Suprapubic skin (tissue), 4 donors: Measurements from ENCODE around the gene SPON2. TPM values are rescaled to one million over a fixed set of nuclear protein-coding genes. Genes with fewer than 3 reads are reported as not detected.

Experiments
- DNase-seq, 2 donors: peaks; one replicate each; pipeline ENCODE4 v3.0.0-alpha.2; 2019; ENCODE audit warnings: low spot score in 2 of 2
- H3K27ac ChIP-seq: fragments of 200-600 bp; sonication (generic); one replicate; pipeline ENCODE4 v1.5.1; 2019
- H3K27me3 ChIP-seq: fragments of 200-600 bp; sonication (generic); one replicate; pipeline ENCODE4 v1.5.1; 2019
- H3K36me3 ChIP-seq: fragments of 200-600 bp; sonication (generic); one replicate; pipeline ENCODE4 v1.5.1; 2019
- H3K4me1 ChIP-seq: fragments of 200-600 bp; sonication (generic); one replicate; pipeline ENCODE4 v1.5.1; 2019
- H3K4me3 ChIP-seq: fragments of 200-600 bp; sonication (generic); one replicate; pipeline ENCODE4 v1.5.1; 2019; ENCODE audit warnings: mild to moderate bottlenecking
- H3K9me3 ChIP-seq: fragments of 200-600 bp; sonication (generic); one replicate; pipeline ENCODE4 v1.5.1; 2019
- CTCF ChIP-seq, 2 donors: fragments of 200-600 bp in 1 of 2; fragments of 450-650 bp in 1 of 2; sonication (generic) in 1 of 2; IDR thresholded peaks; one replicate each; pipeline ENCODE4 v1.5.1; 2016 to 2019; ENCODE audit warnings: antibody characterized with exemption in 2 of 2, mild to moderate bottlenecking in 1 of 2, moderate library complexity in 1 of 2
- EP300 ChIP-seq: sonication (generic); formaldehyde crosslinking; IDR thresholded peaks from one replicate; pipeline ENCODE4 v1.6.1; 2017; ENCODE audit warnings: antibody characterized with exemption
- POLR2A ChIP-seq, 2 donors: fragments of 450-650 bp; IDR thresholded peaks; one replicate each; pipeline ENCODE4 v1.6.1; 2017; ENCODE audit warnings: antibody characterized with exemption in 2 of 2, mild to moderate bottlenecking in 2 of 2, moderate library complexity in 2 of 2
- POLR2AphosphoS5 ChIP-seq, 3 donors: sonication (generic); formaldehyde crosslinking; IDR thresholded peaks; one replicate each; pipeline ENCODE4 v1.6.1; 2017; ENCODE audit warnings: antibody characterized with exemption in 3 of 3
- WGBS: methylation state at CpG from one replicate; pipeline ENCODE4 v1.1.5; 2018; 5-methylcytosine and 5-hydroxymethylcytosine counted together
- total RNA-seq, 4 donors: library from RNA; depleted of rRNA; stranded (reverse); fragments of >200 nt; gene quantifications; one replicate each; pipeline ENCODE4 v1.1.0, GENCODE V29; 2016

SPON2 gene
- total RNA-seq, result 10 to 100 TPM; 22.5 to 52.3 (median 31.8) TPM

DNA sequence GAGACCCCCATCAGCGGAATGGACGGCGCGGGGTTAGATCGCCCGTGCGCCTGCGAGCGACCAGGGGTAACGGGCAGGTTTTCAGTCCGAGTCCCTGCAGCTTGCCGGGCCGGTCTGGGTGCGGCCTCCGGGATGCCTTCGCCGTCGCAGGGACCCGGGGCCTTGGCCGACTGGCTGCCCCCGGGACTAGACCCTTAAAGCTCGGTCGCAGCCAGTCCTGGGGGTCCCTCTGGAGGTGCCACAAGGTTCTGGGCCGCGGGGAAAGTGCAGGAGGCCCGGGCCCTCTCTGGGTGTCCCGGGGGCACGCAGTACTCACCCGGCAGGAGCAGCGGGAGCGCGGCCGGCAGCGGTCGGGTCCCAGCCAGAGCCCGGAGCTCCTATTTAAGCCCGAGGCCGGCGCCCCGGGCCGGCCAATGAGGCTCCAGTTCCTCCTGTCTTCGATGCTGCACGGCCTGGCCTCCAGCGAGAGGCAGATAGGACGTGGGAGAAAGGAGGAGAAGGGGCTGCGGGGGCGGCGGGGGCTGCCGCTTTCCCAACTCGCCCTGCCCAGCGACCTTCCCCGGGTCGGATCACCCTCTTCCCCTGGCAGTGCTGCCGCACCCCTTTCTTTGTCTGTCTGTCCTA lies at the start of gene SPON2:
SPON2 (minus strand) TSS at position 356 of the 624 bp plus-strand sequence.
- peak in 1 of 2 donors; percentile 70 for DNase-seq
- H3K4me1 ChIP-seq, result peaks cover 60% of the 10 kb centered on the region
- WGBS, result 2% methylated on average over 16 of the region's 54 CpGs

DNA sequence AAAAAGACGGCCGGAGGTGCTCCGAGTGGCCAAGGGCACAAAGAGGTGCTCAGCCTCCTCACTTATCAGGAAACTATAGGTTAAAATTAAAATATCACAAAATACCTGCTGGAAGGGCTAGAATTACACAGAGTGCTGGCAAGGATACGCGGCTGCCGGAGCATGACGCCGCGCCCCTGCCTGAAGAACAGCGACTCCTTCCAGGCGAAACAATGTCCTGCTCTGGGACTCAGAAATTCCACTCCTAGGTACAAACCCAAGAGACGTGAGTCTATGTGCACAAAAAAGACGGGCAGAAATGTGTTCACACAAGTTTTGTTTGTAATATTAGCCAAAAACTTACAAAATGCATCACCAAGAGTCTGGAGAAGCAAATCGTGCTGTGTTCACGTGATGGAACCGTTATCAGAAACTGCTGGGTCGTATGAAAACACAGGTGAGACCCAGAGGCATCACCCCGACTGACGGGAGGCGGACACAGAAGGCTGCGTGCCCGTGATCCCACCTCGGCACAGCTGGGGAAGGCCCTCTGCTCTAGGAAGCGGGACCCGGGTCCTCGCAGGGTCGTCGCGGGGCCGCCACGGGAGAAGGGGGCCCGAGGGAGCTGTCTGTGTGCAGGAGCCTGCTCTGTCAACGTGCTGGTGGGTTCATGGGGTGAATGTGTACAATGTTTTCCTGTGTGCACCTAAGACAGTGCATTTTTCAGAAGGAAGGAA lies 48.9 kb upstream of the SPON2 start:
- no peaks in the 10 kb centered on the region for H3K27me3 ChIP-seq
- H3K4me3 ChIP-seq, result no peak overlapping the region
- peaks cover 60% of the 10 kb centered on the region for H3K36me3 ChIP-seq
- TF ChIP-seq CTCF (IDR thresholded peaks at IDR 0.05), result no peak
- no peak for TF ChIP-seq EP300
- no peak for TF ChIP-seq POLR2A (IDR thresholded peaks at IDR 0.05)
- TF ChIP-seq POLR2AphosphoS5 (IDR thresholded peaks at IDR 0.05), result no peak
- WGBS, result 59% methylated on average over 33 of the region's 33 CpGs
- H3K27ac ChIP-seq, result no peak overlapping the region
- peaks cover 54% of the 10 kb centered on the region for H3K4me1 ChIP-seq
- DNase-seq, result no peak
- no peaks in the 10 kb centered on the region for H3K9me3 ChIP-seq

More for the DNA sequence above, at the start of gene SPON2:
- Histone ChIP-seq H3K4me3 (peak within 1 kb of the TSS; percentile 52), H3K27me3 (peaks cover 31% of the 10 kb centered on the region), H3K9me3 (no peaks in the 10 kb centered on the region), H3K36me3 (no peaks in the 10 kb centered on the region), H3K27ac (peak within 1 kb of the TSS; percentile 71)
- TF ChIP-seq CTCF (IDR thresholded peaks at IDR 0.05) (no peak), EP300 (no peak), POLR2A (IDR thresholded peaks at IDR 0.05) (no peak), POLR2AphosphoS5 (IDR thresholded peaks at IDR 0.05) (no peak)

GRCh38 chr4:1220566-1220965 lies 48.2 kb upstream of the SPON2 start:
- H3K4me3 ChIP-seq, result no peak overlapping the region
- no peaks in the 10 kb centered on the region for H3K9me3 ChIP-seq
- WGBS, result 86% methylated on average over 16 of the region's 16 CpGs
- peaks cover 59% of the 10 kb centered on the region for H3K36me3 ChIP-seq
- no peaks in the 10 kb centered on the region for H3K27me3 ChIP-seq
- H3K27ac ChIP-seq, result no peak overlapping the region
- TF ChIP-seq CTCF (IDR thresholded peaks at IDR 0.05) (no peak), EP300 (no peak), POLR2AphosphoS5 (IDR thresholded peaks at IDR 0.05) (no peak), POLR2A (IDR thresholded peaks at IDR 0.05) (no peak)
- H3K4me1 ChIP-seq, result peaks cover 61% of the 10 kb centered on the region
- no peak for DNase-seq

DNA sequence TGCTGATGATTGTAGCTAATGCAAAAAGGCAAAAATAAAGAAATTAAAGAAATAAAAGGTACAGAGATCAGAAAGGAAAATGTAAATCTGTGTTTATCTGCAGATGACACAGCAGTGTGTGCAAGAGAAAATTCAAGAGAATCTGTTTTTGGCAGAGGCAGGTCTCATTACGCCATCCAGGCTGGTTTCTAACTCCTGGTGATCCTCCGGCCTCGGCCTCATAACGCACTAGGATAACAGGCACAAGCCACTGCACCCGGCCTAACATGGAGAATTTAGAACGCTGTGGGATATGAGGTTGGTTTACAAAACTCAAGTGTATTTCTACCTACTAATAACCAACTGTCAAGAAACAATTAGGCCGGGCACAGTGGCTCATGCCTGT lies 47.2 kb upstream of the SPON2 start:
- Histone ChIP-seq H3K27me3 (no peaks in the 10 kb centered on the region), H3K9me3 (no peaks in the 10 kb centered on the region), H3K36me3 (peaks cover 59% of the 10 kb centered on the region), H3K27ac (no peak overlapping the region), H3K4me3 (no peak overlapping the region), H3K4me1 (peaks cover 71% of the 10 kb centered on the region)
- WGBS, result 78% methylated on average over 7 of the region's 7 CpGs
- DNase-seq, result no peak
- TF ChIP-seq CTCF (IDR thresholded peaks at IDR 0.05) (no peak), POLR2A (IDR thresholded peaks at IDR 0.05) (no peak), POLR2AphosphoS5 (IDR thresholded peaks at IDR 0.05) (no peak), EP300 (no peak)
